OCI-LY1 (cell line): Measurements from ENCODE around the gene MSMO1.

Experiments
- EZH2 ChIP-seq: fragments of 200-600 bp; sonication (generic), shearing (Covaris generic); IDR thresholded peaks from 2 replicates; pipeline ENCODE4 v1.8.0; 2017; ENCODE audit warnings: borderline replicate concordance, mixed run types, mild to moderate bottlenecking, antibody characterized with exemption, low read length, moderate library complexity, mixed read lengths
- TF ChIP-seq, protein P1 (sequence below): fragments of 200-600 bp; sonication (generic), shearing (Covaris generic); IDR thresholded peaks from 2 replicates; pipeline ENCODE4 v1.5.1; 2017; ENCODE audit warnings: mild to moderate bottlenecking, antibody characterized with exemption, low read length, moderate library complexity, mixed read lengths

GRCh38 chr4:165299399-165300060 is 27.9 kb upstream of the MSMO1 start:
- no peak for TF ChIP-seq EZH2
- TF ChIP-seq, protein P1, sequence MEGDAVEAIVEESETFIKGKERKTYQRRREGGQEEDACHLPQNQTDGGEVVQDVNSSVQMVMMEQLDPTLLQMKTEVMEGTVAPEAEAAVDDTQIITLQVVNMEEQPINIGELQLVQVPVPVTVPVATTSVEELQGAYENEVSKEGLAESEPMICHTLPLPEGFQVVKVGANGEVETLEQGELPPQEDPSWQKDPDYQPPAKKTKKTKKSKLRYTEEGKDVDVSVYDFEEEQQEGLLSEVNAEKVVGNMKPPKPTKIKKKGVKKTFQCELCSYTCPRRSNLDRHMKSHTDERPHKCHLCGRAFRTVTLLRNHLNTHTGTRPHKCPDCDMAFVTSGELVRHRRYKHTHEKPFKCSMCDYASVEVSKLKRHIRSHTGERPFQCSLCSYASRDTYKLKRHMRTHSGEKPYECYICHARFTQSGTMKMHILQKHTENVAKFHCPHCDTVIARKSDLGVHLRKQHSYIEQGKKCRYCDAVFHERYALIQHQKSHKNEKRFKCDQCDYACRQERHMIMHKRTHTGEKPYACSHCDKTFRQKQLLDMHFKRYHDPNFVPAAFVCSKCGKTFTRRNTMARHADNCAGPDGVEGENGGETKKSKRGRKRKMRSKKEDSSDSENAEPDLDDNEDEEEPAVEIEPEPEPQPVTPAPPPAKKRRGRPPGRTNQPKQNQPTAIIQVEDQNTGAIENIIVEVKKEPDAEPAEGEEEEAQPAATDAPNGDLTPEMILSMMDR: no peak
